ENCODE measurements around the gene ZSCAN26. TPM values are rescaled to one million over a fixed set of nuclear protein-coding genes. Genes with fewer than 3 reads are reported as not detected.

The ZSCAN26 gene
- total RNA-seq, 4 donors from 2014 or later = 20.9 to 41.2 (median 36.2) TPM

- DNase-seq = no peak
- Histone ChIP-seq H3K27ac (no peak overlapping the region), H3K27me3 (no peaks in the 10 kb centered on the region), H3K36me3 (peaks cover 0 to 11% of the 10 kb centered on the region in 2 donors), H3K9me3 (no peaks in the 10 kb centered on the region), H3K4me3 (replicated peaks in 1 of 3) (no peak overlapping the region), H3K4me1 (no peaks in the 10 kb centered on the region)
- WGBS, 2 donors = 93 to 95% methylated on average over 3 of the region's 3 CpGs
- intact Hi-C loops (cut with DNase I) = no loop called here
- no peak for TF ChIP-seq POLR2A (IDR thresholded peaks at IDR 0.05)
- TF ChIP-seq CTCF (IDR thresholded peaks at IDR 0.05) = no peak
These were observed 31.0 kb upstream of the ZSCAN26 start for GRCh38 chr6:28235912-28236452.

GRCh38 chr6:28239636-28240035 is 27.3 kb upstream of the ZSCAN26 start:
- no peaks in the 10 kb centered on the region for H3K9me3 ChIP-seq
- H3K36me3 ChIP-seq = peaks cover 0 to under 1% of the 10 kb centered on the region in 2 donors
- TF ChIP-seq CTCF (IDR thresholded peaks at IDR 0.05) (no peak), POLR2A (IDR thresholded peaks at IDR 0.05) (no peak)
- H3K4me3 ChIP-seq (replicated peaks in 1 of 3) = no peak overlapping the region
- intact Hi-C loops (cut with DNase I) = no loop called here
- no peaks in the 10 kb centered on the region for H3K4me1 ChIP-seq
- H3K27me3 ChIP-seq = no peaks in the 10 kb centered on the region
- H3K27ac ChIP-seq = no peak overlapping the region
- no peak for DNase-seq
- WGBS, 2 donors = 85 to 92% methylated on average over 1 of the region's 1 CpG

GRCh38 chr6:28240471-28240870 is 26.5 kb upstream of the ZSCAN26 start:
- Histone ChIP-seq H3K36me3 (peaks cover 2 to 9% of the 10 kb centered on the region in 2 donors), H3K4me1 (no peaks in the 10 kb centered on the region), H3K4me3 (replicated peaks in 1 of 3) (no peak overlapping the region), H3K27me3 (no peaks in the 10 kb centered on the region), H3K9me3 (no peaks in the 10 kb centered on the region), H3K27ac (no peak overlapping the region)
- no peak for DNase-seq
- TF ChIP-seq POLR2A (IDR thresholded peaks at IDR 0.05) (no peak), CTCF (IDR thresholded peaks at IDR 0.05) (no peak)
- WGBS, 2 donors = 94 to 98% methylated on average over 1 of the region's 1 CpG
- intact Hi-C loops (cut with DNase I) = no loop called here

- Histone ChIP-seq H3K4me1 (no peaks in the 10 kb centered on the region), H3K27ac (no peak overlapping the region), H3K27me3 (no peaks in the 10 kb centered on the region), H3K36me3 (peaks cover 7 to 26% of the 10 kb centered on the region in 2 donors), H3K4me3 (replicated peaks in 1 of 3) (no peak overlapping the region), H3K9me3 (no peaks in the 10 kb centered on the region)
- intact Hi-C loops (cut with DNase I) = no loop called here
- WGBS, 2 donors = 95 to 96% methylated on average over 3 of the region's 3 CpGs
- TF ChIP-seq CTCF (IDR thresholded peaks at IDR 0.05) = no peak
- TF ChIP-seq POLR2A (IDR thresholded peaks at IDR 0.05) = no peak
- DNase-seq = no peak
These were observed 23.0 kb upstream of the ZSCAN26 start for GRCh38 chr6:28243946-28244345.

- Histone ChIP-seq H3K4me3 (replicated peaks in 1 of 3) (no peak overlapping the region), H3K27me3 (no peaks in the 10 kb centered on the region), H3K4me1 (peaks cover 0 to under 1% of the 10 kb centered on the region in 2 donors), H3K9me3 (no peaks in the 10 kb centered on the region), H3K27ac (no peak overlapping the region), H3K36me3 (peaks cover 7 to 26% of the 10 kb centered on the region in 2 donors)
- TF ChIP-seq POLR2A (IDR thresholded peaks at IDR 0.05) (no peak), CTCF (IDR thresholded peaks at IDR 0.05) (no peak)
- WGBS, 2 donors = 93% methylated on average over 6 of the region's 6 CpGs
- intact Hi-C loops (cut with DNase I) = no loop called here
- DNase-seq = no peak
These were observed 21.6 kb upstream of the ZSCAN26 start for GRCh38 chr6:28245206-28245941.
